Psoas muscle (tissue), 8 donors: Measurements from ENCODE around the gene LMTK2. TPM values are rescaled to one million over a fixed set of nuclear protein-coding genes. Genes with fewer than 3 reads are reported as not detected.
A peak's percentile ranks its signal among the peaks of the same experiment; 100 is the strongest.
"Not testable (repeated sequence)": the region's sequence is repeated elsewhere in the genome, so short reads cannot be mapped to it uniquely, and the experiment has no call there.

Experiments
- ATAC-seq, 4 donors: fragments of 200-7000 bp; cut with Tn5 transposase; one replicate each; pipeline ENCODE4 v1.9.1; 2020; ENCODE audit warnings: moderate library complexity in 3 of 4, mild to moderate bottlenecking in 2 of 4
- DNase-seq, 2 donors: peaks; one replicate each; pipeline ENCODE4 v3.0.0-alpha.2; 2020
- H3K27ac ChIP-seq: fragments of 200-600 bp; one replicate; pipeline ENCODE4 v1.8.0; 2022
- H3K27me3 ChIP-seq, 3 donors: fragments of 200-600 bp in 1 of 3; one replicate each; pipeline versions ENCODE4 v1.6.1 to v1.8.0; 2013 to 2022; ENCODE audit warnings: low read length in 2 of 3, mild to moderate bottlenecking in 2 of 3, moderate library complexity in 1 of 3; ENCODE audit not compliant: insufficient read depth in 3 of 3
- H3K36me3 ChIP-seq, 2 donors: fragments of 200-600 bp in 1 of 2; one replicate each; pipeline versions ENCODE4 v1.6.1 to v1.8.0; 2013 to 2022; ENCODE audit warnings: low read depth in 1 of 2, mild to moderate bottlenecking in 1 of 2, moderate library complexity in 1 of 2; ENCODE audit not compliant: insufficient read depth in 1 of 2
- H3K4me1 ChIP-seq: fragments of 200-600 bp; one replicate; pipeline ENCODE4 v1.8.0; 2022
- H3K4me3 ChIP-seq: fragments of 200-600 bp; one replicate; pipeline ENCODE4 v1.8.0; 2022; ENCODE audit warnings: mild to moderate bottlenecking
- H3K9me3 ChIP-seq: fragments of 200-600 bp; one replicate; pipeline ENCODE4 v1.8.0; 2022
- WGBS, 3 donors: extraction: QIAGEN DNeasy Blood & Tissue Kit; methylation state at CpG; one replicate each; pipeline versions ENCODE4 v1.1.6 to v1.1.7; 2013; 5-methylcytosine and 5-hydroxymethylcytosine counted together
- intact Hi-C, 2 donors: fragments of 100-400 bp; cut with DNase I; formaldehyde crosslinking; loops; one replicate each; pipeline versions ENCODE4 v1.11.0 to v1.14.2; 2022
- polyA plus RNA-seq, 3 donors: library from polyadenylated mRNA; stranded (reverse); fragments of 200-250 nt; gene quantifications; one replicate each; pipeline ENCODE4 v1.2.3, GENCODE V29; 2013
- total RNA-seq, 4 donors: library from RNA; stranded (reverse); fragmentation: NEBNext Ultra II Directional in 2 of 4; extraction: Animal tissue kit (Norgen Biotek cat#: 25700) in 2 of 4; gene quantifications; one replicate each; pipeline versions ENCODE4 v1.2.1 to v1.2.4, GENCODE V29; 2021 to 2023
- TF ChIP-seq, protein P1 (sequence below): fragments of 200-600 bp; IDR thresholded peaks from one replicate; pipeline ENCODE4 v1.8.0; 2022; ENCODE audit warnings: antibody characterized with exemption
- donor health status: healthy with polysubstance abuse.
- donor health status: DM: no; HTN: no; CAD: no; lungs with moderate emphysema.
- donor health status: Bipolar disorder and iron deficiency.
- donor health status: healthy.
- donor health status: DM: yes; HTN: yes; CAD: no.
- donor health status: DM: no; HTN: no; CAD: no.
- donor health status: DM: no; HTN: no; CAD: no.
- donor health status: DM: yes; HTN: yes; CAD: no.

Gene LMTK2
- total and polyA plus RNA-seq, 7 donors = 3.6 to 25.0 (median 13.5) TPM

DNA sequence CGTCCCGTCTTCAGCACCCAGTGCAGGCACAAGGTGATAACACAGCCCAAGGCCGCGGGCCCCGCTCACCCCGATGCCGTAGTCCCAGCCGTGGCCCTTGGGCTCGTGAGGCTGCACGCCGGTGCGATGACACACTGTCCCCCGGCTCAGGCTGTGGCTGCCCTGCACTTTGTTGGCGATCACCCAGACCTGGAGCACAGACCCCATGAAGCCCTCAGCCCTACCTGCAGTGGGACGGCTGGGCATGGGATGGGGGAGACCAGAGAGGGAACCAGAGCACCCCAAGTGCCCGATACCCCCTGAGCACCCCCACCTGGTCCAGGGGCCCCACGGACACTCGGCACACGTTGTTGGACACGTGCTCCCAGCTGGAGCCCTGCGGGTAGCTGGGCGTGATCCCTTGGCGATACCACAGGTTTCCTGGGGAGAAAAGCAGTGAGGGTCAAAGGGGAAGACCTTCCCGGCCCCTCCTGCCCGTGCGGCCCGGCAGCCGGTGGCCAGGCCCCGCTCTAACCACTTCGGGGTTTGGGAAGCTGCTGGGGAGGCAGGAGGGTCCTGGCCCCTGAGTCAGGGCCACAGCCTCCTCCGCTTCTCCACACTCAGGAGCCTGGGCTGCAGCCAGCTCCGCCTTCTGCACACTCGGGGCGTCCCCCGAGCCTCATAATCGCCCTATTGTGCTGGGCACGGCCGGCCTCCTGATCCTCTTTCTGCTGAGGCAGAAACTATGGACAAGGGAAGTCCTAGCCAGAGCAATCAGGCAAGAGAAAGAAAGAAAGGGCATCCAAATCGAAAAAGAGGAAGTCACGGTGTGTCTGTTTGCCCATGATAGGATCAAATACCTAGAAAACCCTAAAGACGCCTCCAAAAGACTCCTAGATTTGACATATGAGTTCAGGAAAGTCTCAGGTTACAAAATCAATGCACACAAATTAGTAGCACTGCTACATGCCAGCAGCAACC lies 111.2 kb downstream of the LMTK2 start:
- H3K27ac ChIP-seq = no peak overlapping the region
- intact Hi-C loops = no loop called here

DNA sequence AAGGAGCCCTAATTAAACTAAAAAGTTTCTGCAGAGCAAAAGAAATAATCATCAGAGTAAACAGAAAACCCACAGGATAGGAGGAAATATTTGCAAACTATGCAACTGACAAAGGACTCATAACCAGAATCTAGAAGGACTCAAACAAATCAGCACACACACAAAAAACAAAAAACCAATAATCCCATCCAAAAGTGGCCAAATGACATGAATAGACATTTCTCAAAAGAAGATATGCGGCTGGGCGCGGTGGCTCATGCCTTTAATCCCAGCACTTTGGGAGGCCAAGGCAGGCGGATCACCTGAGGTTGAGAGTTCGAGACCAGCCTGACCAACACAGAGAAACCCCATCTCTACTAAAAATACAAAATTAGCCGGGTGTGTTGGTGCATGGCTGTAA lies 112.7 kb downstream of the LMTK2 start:
- peaks cover 0 to 51% of the 10 kb centered on the region in 2 donors for H3K36me3 ChIP-seq
- H3K4me3 ChIP-seq, ATAC-seq, DNase-seq, H3K27ac ChIP-seq, intact Hi-C loops, H3K9me3 ChIP-seq, H3K4me1 ChIP-seq, H3K27me3 ChIP-seq: not testable (repeated sequence)
- 96 to 98% (median 98%) methylated on average over 6 of the region's 6 CpGs for WGBS, 3 donors

More for the DNA sequence above, 111.2 kb downstream of the LMTK2 start:
- TF ChIP-seq, protein P1, sequence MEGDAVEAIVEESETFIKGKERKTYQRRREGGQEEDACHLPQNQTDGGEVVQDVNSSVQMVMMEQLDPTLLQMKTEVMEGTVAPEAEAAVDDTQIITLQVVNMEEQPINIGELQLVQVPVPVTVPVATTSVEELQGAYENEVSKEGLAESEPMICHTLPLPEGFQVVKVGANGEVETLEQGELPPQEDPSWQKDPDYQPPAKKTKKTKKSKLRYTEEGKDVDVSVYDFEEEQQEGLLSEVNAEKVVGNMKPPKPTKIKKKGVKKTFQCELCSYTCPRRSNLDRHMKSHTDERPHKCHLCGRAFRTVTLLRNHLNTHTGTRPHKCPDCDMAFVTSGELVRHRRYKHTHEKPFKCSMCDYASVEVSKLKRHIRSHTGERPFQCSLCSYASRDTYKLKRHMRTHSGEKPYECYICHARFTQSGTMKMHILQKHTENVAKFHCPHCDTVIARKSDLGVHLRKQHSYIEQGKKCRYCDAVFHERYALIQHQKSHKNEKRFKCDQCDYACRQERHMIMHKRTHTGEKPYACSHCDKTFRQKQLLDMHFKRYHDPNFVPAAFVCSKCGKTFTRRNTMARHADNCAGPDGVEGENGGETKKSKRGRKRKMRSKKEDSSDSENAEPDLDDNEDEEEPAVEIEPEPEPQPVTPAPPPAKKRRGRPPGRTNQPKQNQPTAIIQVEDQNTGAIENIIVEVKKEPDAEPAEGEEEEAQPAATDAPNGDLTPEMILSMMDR = no peak
- ATAC-seq (no peak), DNase-seq (peak in 1 of 2 donors; percentile 46)
- H3K4me1 ChIP-seq = no peaks in the 10 kb centered on the region
- H3K27me3 ChIP-seq = no peaks in the 10 kb centered on the region
- peaks cover 0 to 40% of the 10 kb centered on the region in 2 donors for H3K36me3 ChIP-seq
- no peaks in the 10 kb centered on the region for H3K9me3 ChIP-seq
- H3K4me3 ChIP-seq = no peak overlapping the region
- 73 to 76% (median 75%) methylated on average over 36 to 41 of the region's 41 CpGs for WGBS, 3 donors

- peak in 1 of 2 donors; percentile 32 for DNase-seq
These were observed 115.2 kb downstream of the LMTK2 start for GRCh38 chr7:98221611-98222532.

DNA sequence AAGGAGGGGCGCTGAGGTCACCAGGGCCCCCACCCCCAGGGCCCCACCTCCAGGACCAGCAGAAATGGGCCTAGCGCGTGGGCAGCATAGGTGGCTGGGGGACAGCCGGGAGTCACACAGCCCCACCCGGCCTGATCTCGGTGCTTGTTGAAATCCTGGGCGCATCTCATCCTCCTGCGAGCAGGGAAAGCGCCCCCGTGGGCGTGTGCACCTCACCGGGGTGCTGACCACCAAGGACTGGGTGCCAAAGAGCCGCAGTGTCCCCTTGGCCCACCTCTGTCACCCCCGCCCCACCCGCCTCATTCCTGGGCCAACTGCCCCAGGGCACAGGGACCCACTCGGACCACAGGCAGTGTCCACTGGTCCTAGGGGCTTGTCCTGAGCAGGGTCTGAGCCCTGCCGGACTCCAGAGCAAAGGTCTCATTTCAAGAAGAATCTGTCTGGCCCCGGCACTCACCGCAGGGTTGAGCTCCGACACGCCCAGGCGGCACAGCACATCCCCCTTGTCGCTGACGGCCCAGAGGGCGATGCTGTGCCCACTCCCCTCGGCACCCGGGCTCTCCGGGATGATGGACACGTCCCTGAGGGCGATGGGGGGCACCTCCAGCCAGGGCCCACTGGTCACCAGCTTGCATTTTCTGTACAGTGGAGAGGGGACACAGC lies 116.0 kb downstream of the LMTK2 start:
- WGBS, 3 donors = 91 to 97% (median 94%) methylated on average over 23 to 30 of the region's 30 CpGs
- Histone ChIP-seq H3K36me3 (peaks cover 0 to 72% of the 10 kb centered on the region in 2 donors), H3K4me1 (no peaks in the 10 kb centered on the region), H3K9me3 (no peaks in the 10 kb centered on the region), H3K4me3 (no peak overlapping the region), H3K27ac (no peak overlapping the region), H3K27me3 (no peaks in the 10 kb centered on the region)
- intact Hi-C loops = no loop called here
- no peak for DNase-seq
- TF ChIP-seq, protein P1 = no peak
- peak in 1 of 4 donors; percentile 7 for ATAC-seq

More at GRCh38 chr7:98221611-98222532, 115.2 kb downstream of the LMTK2 start:
- H3K36me3 ChIP-seq = peaks cover 0 to 68% of the 10 kb centered on the region in 2 donors
- no peaks in the 10 kb centered on the region for H3K9me3 ChIP-seq
- no peak for ATAC-seq
- H3K4me1 ChIP-seq = no peaks in the 10 kb centered on the region
- H3K27ac ChIP-seq = no peak overlapping the region
- H3K27me3 ChIP-seq = no peaks in the 10 kb centered on the region
- 94 to 96% (median 95%) methylated on average over 34 of the region's 34 CpGs for WGBS, 3 donors
- H3K4me3 ChIP-seq = no peak overlapping the region
- TF ChIP-seq, protein P1 = no peak
- intact Hi-C loops = no loop called here
